ENCODE data around the gene CPED1.
A peak's percentile ranks its signal among the peaks of the same experiment; 100 is the strongest.

The CPED1 gene

DNA sequence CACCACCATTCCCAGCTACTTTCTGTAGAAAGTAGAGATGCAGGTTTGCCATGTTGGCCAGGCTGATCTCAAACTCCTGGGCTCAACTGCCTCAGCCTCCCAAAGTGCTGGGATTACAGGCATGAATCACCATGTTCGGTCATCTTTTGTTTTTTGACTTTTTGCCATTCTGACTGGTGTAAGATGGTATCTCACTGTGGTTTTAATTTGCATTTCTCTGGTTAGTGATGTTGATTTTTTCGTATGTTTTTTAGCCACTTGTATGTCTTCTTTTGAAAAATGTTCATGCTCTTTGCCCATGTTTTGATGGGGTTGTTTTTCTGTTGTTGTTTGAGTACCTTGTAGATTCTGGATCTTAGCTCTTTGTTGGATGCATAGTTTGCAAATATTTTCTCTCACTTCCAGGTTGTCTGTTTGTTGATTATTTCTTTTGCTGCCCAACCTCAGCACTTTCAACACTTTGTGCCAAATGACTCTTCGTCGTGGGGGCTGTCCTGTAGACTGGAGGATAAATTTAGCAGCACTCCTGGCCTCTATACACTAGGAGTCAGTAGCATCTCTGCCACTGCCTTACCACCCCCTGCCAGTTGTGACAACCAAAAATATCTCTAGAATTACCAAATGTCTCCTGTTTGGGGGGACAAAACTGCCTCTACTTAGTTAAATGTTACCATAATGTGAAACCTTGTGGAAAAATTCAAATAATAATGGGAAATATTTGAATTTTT lies 6.5 kb upstream of the CPED1 start:
- TF ChIP-seq, protein P1, sequence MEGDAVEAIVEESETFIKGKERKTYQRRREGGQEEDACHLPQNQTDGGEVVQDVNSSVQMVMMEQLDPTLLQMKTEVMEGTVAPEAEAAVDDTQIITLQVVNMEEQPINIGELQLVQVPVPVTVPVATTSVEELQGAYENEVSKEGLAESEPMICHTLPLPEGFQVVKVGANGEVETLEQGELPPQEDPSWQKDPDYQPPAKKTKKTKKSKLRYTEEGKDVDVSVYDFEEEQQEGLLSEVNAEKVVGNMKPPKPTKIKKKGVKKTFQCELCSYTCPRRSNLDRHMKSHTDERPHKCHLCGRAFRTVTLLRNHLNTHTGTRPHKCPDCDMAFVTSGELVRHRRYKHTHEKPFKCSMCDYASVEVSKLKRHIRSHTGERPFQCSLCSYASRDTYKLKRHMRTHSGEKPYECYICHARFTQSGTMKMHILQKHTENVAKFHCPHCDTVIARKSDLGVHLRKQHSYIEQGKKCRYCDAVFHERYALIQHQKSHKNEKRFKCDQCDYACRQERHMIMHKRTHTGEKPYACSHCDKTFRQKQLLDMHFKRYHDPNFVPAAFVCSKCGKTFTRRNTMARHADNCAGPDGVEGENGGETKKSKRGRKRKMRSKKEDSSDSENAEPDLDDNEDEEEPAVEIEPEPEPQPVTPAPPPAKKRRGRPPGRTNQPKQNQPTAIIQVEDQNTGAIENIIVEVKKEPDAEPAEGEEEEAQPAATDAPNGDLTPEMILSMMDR (IDR thresholded peaks at IDR 0.05) = no peak

DNA sequence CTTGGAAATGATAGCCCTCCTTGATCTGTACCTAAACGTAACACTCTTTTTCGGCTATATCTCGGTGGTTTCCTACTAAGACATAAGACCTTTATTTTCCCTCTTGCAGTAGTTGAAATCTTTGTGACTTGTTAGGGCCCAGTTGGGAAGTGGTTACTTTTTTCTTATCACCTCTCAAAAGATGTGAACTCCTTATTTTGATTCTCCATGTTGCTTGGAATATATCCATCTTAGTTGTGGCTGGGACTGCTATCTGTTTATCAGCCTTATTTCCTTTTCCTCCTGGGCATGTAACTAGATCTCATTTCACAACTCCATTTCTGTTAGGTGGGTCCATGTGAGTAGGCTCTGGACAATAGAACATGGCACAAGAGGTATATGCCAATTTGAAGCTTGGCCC lies 4.1 kb upstream of the CPED1 start:
- TF ChIP-seq, protein P1 (IDR thresholded peaks at IDR 0.05) = no peak

DNA sequence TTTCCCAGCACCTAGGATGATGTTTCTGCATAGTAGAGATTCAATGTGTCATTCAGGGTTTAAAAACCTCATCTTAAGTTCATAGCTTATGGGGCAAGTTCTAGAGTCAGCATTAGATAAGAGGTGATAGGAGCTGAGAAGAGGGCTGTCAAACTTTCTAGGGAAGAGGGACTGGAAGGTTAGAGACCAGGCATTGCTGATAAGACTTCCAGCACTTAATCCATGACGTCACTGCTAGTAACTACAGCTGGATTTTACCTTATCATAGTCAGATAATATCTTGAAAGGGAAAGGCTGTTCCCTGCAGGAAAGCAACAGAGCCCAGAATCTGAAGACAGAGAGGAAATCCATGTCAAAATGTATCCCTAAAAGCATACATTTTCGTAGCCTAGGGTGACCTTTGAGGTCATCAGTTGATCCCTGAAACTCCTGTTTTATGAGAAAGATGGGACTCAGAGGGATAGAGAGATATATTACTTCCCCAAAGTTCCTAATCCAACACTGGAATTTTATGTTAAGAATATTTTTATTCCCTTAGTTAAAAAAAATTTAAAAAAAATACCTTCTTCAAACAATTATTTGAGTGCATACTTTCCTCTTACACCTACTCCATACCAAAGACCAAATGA lies 3.3 kb upstream of the CPED1 start:
- TF ChIP-seq, protein P1 (IDR thresholded peaks at IDR 0.05) = no peak

DNA sequence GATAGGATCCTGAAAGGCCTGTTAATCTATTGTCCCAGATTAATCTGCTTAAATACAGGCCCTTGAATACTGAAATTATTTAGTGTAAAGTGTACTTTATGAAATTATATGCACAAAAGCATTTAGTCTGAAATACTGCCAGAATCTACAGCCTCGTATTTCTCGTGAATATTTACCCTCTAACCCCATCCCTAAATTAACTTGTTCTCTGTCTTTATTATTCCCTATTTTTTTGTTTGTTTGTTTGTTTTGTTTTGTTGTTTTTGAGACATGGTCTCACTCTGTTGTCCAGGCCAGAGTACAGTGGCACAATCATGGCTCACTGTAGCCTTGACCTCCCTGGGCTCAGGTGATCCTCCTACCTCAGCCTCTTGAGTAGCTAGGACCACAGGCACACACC lies 2.7 kb upstream of the CPED1 start:
- TF ChIP-seq, protein P1 (IDR thresholded peaks at IDR 0.05) = no peak

DNA sequence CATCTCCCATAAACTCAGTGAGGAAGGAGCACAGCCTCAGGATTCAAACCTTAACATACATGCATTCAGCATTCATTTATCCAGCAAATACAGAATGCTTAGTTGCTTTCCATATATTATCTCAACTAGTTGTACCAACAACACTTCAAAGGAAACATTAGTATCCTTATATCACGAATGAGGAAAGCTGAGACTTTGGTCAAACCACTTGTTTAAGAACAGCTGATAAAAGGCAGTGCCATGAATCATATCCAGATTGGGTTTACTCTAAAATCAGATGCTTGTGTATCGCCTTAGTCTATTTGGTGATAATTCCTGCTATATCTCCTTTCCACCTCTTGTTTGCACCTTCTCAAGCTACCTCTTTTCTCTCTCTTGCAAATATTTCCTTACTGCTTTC lies 1.9 kb upstream of the CPED1 start:
- TF ChIP-seq, protein P1 (IDR thresholded peaks at IDR 0.05) = no peak

DNA sequence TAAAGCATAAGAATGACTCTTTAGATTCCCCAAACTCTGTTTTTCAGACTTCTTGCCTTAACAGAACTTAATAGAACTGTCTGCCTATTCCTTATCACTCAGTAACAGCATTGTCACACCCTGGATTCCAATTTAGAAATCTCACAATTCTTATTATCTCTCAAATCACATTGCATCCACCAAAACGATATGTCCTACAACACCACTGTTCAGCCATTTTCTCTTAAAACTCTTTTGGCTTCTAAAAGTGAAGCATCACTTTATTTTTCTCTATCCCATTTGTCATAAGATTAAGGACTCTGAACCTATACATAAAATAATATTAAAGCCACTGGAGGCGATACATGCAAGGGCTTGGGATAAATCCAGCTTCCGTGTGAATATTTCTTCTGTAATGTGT lies 1.2 kb upstream of the CPED1 start:
- TF ChIP-seq, protein P1 (IDR thresholded peaks at IDR 0.05) = no peak

DNA sequence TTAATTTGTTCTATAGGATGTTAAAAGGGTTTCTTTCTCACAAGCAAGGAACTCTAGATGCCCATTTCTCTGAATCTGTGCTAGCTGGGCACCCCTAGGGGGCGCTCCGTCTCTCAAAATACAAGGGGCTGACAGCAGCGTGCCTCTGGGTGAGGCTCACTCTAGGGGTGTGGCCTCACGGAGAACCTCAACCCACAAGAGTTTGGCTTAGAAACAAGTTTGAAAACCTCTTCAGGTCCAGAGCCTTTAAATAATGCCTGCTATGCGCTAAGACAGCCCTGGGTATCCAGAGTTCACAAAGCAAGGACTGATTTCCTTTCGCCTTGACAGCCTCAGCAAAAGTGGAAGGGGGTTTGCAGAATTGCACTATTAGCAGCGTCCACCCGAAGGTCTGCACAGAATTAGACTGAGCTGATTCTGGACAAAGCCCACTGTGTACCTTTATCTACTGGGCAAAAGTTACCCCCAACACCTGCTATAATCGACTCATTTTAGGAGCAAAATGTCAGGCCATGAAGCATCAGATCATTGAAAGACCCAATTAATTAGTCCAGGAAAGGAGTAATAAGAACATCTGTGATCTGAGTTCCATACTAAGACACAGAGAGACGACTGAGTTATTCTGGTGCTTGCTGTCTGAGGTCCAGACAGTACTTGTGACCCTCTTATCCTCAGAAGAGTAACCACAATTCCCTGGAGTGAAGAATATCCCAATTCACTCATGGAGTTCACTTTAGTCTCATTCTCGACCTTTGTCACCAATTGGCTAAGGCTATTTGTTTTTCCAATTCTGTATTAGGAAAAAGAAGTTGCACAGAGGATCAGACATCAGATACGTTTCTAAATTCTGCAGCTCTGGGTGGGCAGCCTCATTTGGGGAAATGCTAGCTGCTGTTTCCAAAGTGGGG lies 574 bp upstream of the CPED1 start:
- TF ChIP-seq, protein P1 (IDR thresholded peaks at IDR 0.05) = peak; percentile 94

All from LNCAP (cell line).